ENCODE measurements around the gene PCBP3. TPM values are rescaled to one million over a fixed set of nuclear protein-coding genes. Genes with fewer than 3 reads are reported as not detected.
"Not testable (repeated sequence)": the region's sequence is repeated elsewhere in the genome, so short reads cannot be mapped to it uniquely, and the experiment has no call there.

The PCBP3 gene
- total RNA-seq, 1 donor from 2014 or later = 8.2 TPM

GRCh38 chr21:45698493-45699184, 55.1 kb downstream of the PCBP3 start:
- Mint-ChIP-seq H3K27me3 (ENCODE audit: insufficient read depth) (no peaks in the 10 kb centered on the region), H3K4me3 (no peak overlapping the region), H3K4me1 (ENCODE audit: low read depth) (peaks cover 31% of the 10 kb centered on the region), H3K36me3 (ENCODE audit: low read depth) (peaks cover 4% of the 10 kb centered on the region), H3K9me3 (peaks cover 12% of the 10 kb centered on the region), H3K27ac (no peak overlapping the region)
- DNase-seq (ENCODE audit: low spot score) = no peak
- intact Hi-C loops (cut with micrococcal nuclease) = loop anchor here (5.0 kb wide), 1 partner anchor 69 kb away; no protein-coding TSS in a partner anchor

GRCh38 chr21:45699251-45699942, 55.9 kb downstream of the PCBP3 start:
- peaks cover 4% of the 10 kb centered on the region for H3K36me3 Mint-ChIP-seq (ENCODE audit: low read depth)
- peaks cover 12% of the 10 kb centered on the region for H3K9me3 Mint-ChIP-seq
- peak overlapping the region; percentile 51 for H3K27ac Mint-ChIP-seq
- intact Hi-C loops (cut with micrococcal nuclease) = loop anchor here (5.0 kb wide), 1 partner anchor 68 kb away; no protein-coding TSS in a partner anchor
- peaks cover 31% of the 10 kb centered on the region for H3K4me1 Mint-ChIP-seq (ENCODE audit: low read depth)
- no peaks in the 10 kb centered on the region for H3K27me3 Mint-ChIP-seq (ENCODE audit: insufficient read depth)
- H3K4me3 Mint-ChIP-seq = no peak overlapping the region
- no peak for DNase-seq (ENCODE audit: low spot score)

GRCh38 chr21:45699966-45700365, 56.4 kb downstream of the PCBP3 start:
- DNase-seq (ENCODE audit: low spot score) = no peak
- intact Hi-C loops (cut with micrococcal nuclease) = loop anchor here (5.0 kb wide), 1 partner anchor 67 kb away; no protein-coding TSS in a partner anchor
- H3K27ac Mint-ChIP-seq = no peak overlapping the region
- H3K36me3 Mint-ChIP-seq (ENCODE audit: low read depth) = peaks cover 4% of the 10 kb centered on the region
- H3K9me3 Mint-ChIP-seq = peaks cover 12% of the 10 kb centered on the region
- no peaks in the 10 kb centered on the region for H3K27me3 Mint-ChIP-seq (ENCODE audit: insufficient read depth)
- no peak overlapping the region for H3K4me3 Mint-ChIP-seq
- peaks cover 31% of the 10 kb centered on the region for H3K4me1 Mint-ChIP-seq (ENCODE audit: low read depth)

GRCh38 chr21:45700461-45700860, 56.9 kb downstream of the PCBP3 start:
- Mint-ChIP-seq H3K27me3 (ENCODE audit: insufficient read depth) (no peaks in the 10 kb centered on the region), H3K27ac (no peak overlapping the region), H3K4me3 (no peak overlapping the region), H3K4me1 (ENCODE audit: low read depth) (peaks cover 31% of the 10 kb centered on the region), H3K36me3 (ENCODE audit: low read depth) (peaks cover 4% of the 10 kb centered on the region), H3K9me3 (peaks cover 12% of the 10 kb centered on the region)
- intact Hi-C loops (cut with micrococcal nuclease) = no loop called here
- DNase-seq (ENCODE audit: low spot score) = no peak

GRCh38 chr21:45704311-45705108, 61.0 kb downstream of the PCBP3 start:
- Mint-ChIP-seq H3K27me3 (ENCODE audit: insufficient read depth) (no peaks in the 10 kb centered on the region), H3K9me3 (peaks cover 5% of the 10 kb centered on the region), H3K4me1 (ENCODE audit: low read depth) (peaks cover 15% of the 10 kb centered on the region), H3K4me3 (no peak overlapping the region), H3K27ac (no peak overlapping the region), H3K36me3 (ENCODE audit: low read depth) (no peaks in the 10 kb centered on the region)
- no peak for DNase-seq (ENCODE audit: low spot score)
- intact Hi-C loops (cut with micrococcal nuclease) = no loop called here

- H3K27ac Mint-ChIP-seq = no peak overlapping the region
- peaks cover 6% of the 10 kb centered on the region for H3K9me3 Mint-ChIP-seq
- H3K4me3 Mint-ChIP-seq = no peak overlapping the region
- H3K4me1 Mint-ChIP-seq (ENCODE audit: low read depth) = peaks cover 5% of the 10 kb centered on the region
- intact Hi-C loops (cut with micrococcal nuclease) = no loop called here
- H3K27me3 Mint-ChIP-seq (ENCODE audit: insufficient read depth) = no peaks in the 10 kb centered on the region
- no peaks in the 10 kb centered on the region for H3K36me3 Mint-ChIP-seq (ENCODE audit: low read depth)
- no peak for DNase-seq (ENCODE audit: low spot score)
Measured at GRCh38 chr21:45706299-45706698, 62.8 kb downstream of the PCBP3 start.

- Mint-ChIP-seq H3K9me3 (peaks cover 16% of the 10 kb centered on the region), H3K36me3 (ENCODE audit: low read depth) (peaks cover 6% of the 10 kb centered on the region), H3K27me3 (ENCODE audit: insufficient read depth) (no peaks in the 10 kb centered on the region), H3K4me3 (no peak overlapping the region), H3K4me1 (ENCODE audit: low read depth) (peaks cover 5% of the 10 kb centered on the region), H3K27ac (no peak overlapping the region)
- intact Hi-C loops (cut with micrococcal nuclease) = no loop called here
- no peak for DNase-seq (ENCODE audit: low spot score)
Measured at GRCh38 chr21:45709173-45709572, 65.6 kb downstream of the PCBP3 start.

- no peak overlapping the region for H3K4me3 Mint-ChIP-seq
- no peaks in the 10 kb centered on the region for H3K27me3 Mint-ChIP-seq (ENCODE audit: insufficient read depth)
- peaks cover 7% of the 10 kb centered on the region for H3K36me3 Mint-ChIP-seq (ENCODE audit: low read depth)
- H3K9me3 Mint-ChIP-seq = peaks cover 16% of the 10 kb centered on the region
- no peak overlapping the region for H3K27ac Mint-ChIP-seq
- intact Hi-C loops (cut with micrococcal nuclease) = no loop called here
- DNase-seq (ENCODE audit: low spot score) = no peak
- H3K4me1 Mint-ChIP-seq (ENCODE audit: low read depth) = peaks cover 5% of the 10 kb centered on the region
Measured at GRCh38 chr21:45709696-45710268, 66.3 kb downstream of the PCBP3 start.

GRCh38 chr21:45710306-45710705, 66.8 kb downstream of the PCBP3 start:
- H3K36me3 Mint-ChIP-seq (ENCODE audit: low read depth); H3K4me1 Mint-ChIP-seq (ENCODE audit: low read depth); H3K27ac Mint-ChIP-seq; H3K27me3 Mint-ChIP-seq (ENCODE audit: insufficient read depth); DNase-seq (ENCODE audit: low spot score); intact Hi-C loops (cut with micrococcal nuclease); H3K4me3 Mint-ChIP-seq: not testable (repeated sequence)
- H3K9me3 Mint-ChIP-seq = peaks cover 16% of the 10 kb centered on the region

- no peak for DNase-seq (ENCODE audit: low spot score)
- H3K9me3 Mint-ChIP-seq = peaks cover 16% of the 10 kb centered on the region
- no peak overlapping the region for H3K27ac Mint-ChIP-seq
- H3K4me3 Mint-ChIP-seq = no peak overlapping the region
- peaks cover 7% of the 10 kb centered on the region for H3K36me3 Mint-ChIP-seq (ENCODE audit: low read depth)
- intact Hi-C loops (cut with micrococcal nuclease) = no loop called here
- peaks cover 17% of the 10 kb centered on the region for H3K4me1 Mint-ChIP-seq (ENCODE audit: low read depth)
- H3K27me3 Mint-ChIP-seq (ENCODE audit: insufficient read depth) = no peaks in the 10 kb centered on the region
Measured at GRCh38 chr21:45713613-45714012, 70.1 kb downstream of the PCBP3 start.

GRCh38 chr21:45715441-45715840, 71.9 kb downstream of the PCBP3 start:
- intact Hi-C loops (cut with micrococcal nuclease) = no loop called here

GRCh38 chr21:45718413-45718812, 74.9 kb downstream of the PCBP3 start:
- intact Hi-C loops (cut with micrococcal nuclease) = no loop called here
- no peaks in the 10 kb centered on the region for H3K27me3 Mint-ChIP-seq (ENCODE audit: insufficient read depth)

More at GRCh38 chr21:45715441-45715840, 71.9 kb downstream of the PCBP3 start:
- H3K4me3 Mint-ChIP-seq = no peak overlapping the region
- no peak overlapping the region for H3K27ac Mint-ChIP-seq
- no peak for DNase-seq (ENCODE audit: low spot score)
- H3K36me3 Mint-ChIP-seq (ENCODE audit: low read depth) = peaks cover 7% of the 10 kb centered on the region
- H3K4me1 Mint-ChIP-seq (ENCODE audit: low read depth) = peaks cover 19% of the 10 kb centered on the region
- H3K9me3 Mint-ChIP-seq = peaks cover 14% of the 10 kb centered on the region
- H3K27me3 Mint-ChIP-seq (ENCODE audit: insufficient read depth) = no peaks in the 10 kb centered on the region

More at GRCh38 chr21:45718413-45718812, 74.9 kb downstream of the PCBP3 start:
- Mint-ChIP-seq H3K4me3 (no peak overlapping the region), H3K9me3 (no peaks in the 10 kb centered on the region), H3K27ac (no peak overlapping the region), H3K36me3 (ENCODE audit: low read depth) (peaks cover 5% of the 10 kb centered on the region), H3K4me1 (ENCODE audit: low read depth) (peaks cover 25% of the 10 kb centered on the region)
- no peak for DNase-seq (ENCODE audit: low spot score)

Measured in activated T-helper 1 cell treated with anti-CD3 and anti-CD28 coated beads, Interleukin-12 subunit alpha, Interleukin-12 subunit beta, Interleukin-2, Interleukin-4 antibody, amounts not matched to agents 30 ng/mL and 10 ng/mL and 1 ng/mL, durations not matched to agents 14 hours and 24 hours and 36 hours (primary cell).